Measurements from ENCODE around the gene HOXA2.

DNA sequence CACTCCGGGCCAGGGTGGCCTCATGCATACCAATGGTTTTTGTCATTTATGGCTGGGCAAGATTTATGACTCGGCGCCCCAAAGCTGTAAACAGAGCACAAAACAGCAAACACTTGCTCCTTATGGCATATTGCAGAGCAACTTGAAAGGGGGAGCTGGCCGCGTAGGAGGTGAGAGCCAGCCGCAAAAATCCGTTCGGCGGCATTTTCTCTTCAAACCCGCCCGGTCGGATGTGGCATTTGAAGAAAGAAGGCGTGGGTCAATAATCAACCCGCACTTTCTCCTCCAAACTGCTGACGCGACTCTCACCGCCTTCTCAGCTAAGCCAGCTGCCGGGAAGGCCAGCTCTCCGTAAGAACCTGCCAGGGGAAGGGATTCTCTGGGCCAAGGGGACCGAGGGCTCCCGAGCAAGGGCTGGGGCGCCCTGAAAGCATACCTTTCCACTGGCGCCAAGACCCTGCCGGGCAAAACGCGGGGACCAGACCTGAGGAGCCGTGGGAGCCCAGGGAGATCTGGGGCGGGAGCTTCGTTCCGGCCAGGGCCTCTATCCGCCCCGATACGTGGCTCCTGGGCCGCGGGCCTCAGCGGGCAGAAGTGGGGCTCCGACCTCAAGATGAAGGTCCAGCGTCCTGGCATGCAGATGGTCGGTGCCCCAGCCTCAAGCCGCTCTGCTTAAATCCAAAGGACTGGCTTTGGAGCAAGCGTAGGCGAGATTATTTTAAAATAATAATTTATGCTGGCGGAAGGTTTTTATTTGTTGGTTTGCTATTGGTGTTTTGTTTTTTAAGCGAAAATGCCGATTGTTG lies 12.9 kb upstream of the HOXA2 start:
- TF ChIP-seq POLR2A (IDR thresholded peaks at IDR 0.05) (no peak), EP300 (IDR thresholded peaks at IDR 0.05) (no peak)
- TF ChIP-seq, protein P1, sequence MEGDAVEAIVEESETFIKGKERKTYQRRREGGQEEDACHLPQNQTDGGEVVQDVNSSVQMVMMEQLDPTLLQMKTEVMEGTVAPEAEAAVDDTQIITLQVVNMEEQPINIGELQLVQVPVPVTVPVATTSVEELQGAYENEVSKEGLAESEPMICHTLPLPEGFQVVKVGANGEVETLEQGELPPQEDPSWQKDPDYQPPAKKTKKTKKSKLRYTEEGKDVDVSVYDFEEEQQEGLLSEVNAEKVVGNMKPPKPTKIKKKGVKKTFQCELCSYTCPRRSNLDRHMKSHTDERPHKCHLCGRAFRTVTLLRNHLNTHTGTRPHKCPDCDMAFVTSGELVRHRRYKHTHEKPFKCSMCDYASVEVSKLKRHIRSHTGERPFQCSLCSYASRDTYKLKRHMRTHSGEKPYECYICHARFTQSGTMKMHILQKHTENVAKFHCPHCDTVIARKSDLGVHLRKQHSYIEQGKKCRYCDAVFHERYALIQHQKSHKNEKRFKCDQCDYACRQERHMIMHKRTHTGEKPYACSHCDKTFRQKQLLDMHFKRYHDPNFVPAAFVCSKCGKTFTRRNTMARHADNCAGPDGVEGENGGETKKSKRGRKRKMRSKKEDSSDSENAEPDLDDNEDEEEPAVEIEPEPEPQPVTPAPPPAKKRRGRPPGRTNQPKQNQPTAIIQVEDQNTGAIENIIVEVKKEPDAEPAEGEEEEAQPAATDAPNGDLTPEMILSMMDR (IDR thresholded peaks at IDR 0.05) = no peak

All from suprapubic skin (tissue), 3 donors.